Subcutaneous adipose tissue (tissue), 4 donors: ENCODE results near the gene ID2. TPM values are rescaled to one million over a fixed set of nuclear protein-coding genes. Genes with fewer than 3 reads are reported as not detected.

ENCODE experiments used
- CTCF ChIP-seq: fragments of 450-650 bp; IDR thresholded peaks from one replicate; pipeline ENCODE4 v1.5.1; 2016; ENCODE audit warnings: low read depth, mild to moderate bottlenecking, control low read depth, antibody characterized with exemption, moderate library complexity
- total RNA-seq, 4 donors: library from RNA; depleted of rRNA; stranded (reverse); fragments of >200 nt; gene quantifications; one replicate each; pipeline ENCODE4 v1.1.0, GENCODE V29; 2016

ID2 gene
- total RNA-seq, 4 donors from 2014 or later, result 132 to 209 (median 182) TPM

- TF ChIP-seq CTCF, result no peak
These were observed 10.9 kb downstream of the ID2 start for GRCh38 chr2:8692783-8693156.

GRCh38 chr2:8693157-8693821 lies 11.4 kb downstream of the ID2 start:
- no peak for TF ChIP-seq CTCF

- TF ChIP-seq CTCF, result no peak
These were observed 12.9 kb downstream of the ID2 start for GRCh38 chr2:8694737-8695136.

GRCh38 chr2:8697190-8697589 lies 15.3 kb downstream of the ID2 start:
- no peak for TF ChIP-seq CTCF

- TF ChIP-seq CTCF, result no peak
These were observed 18.0 kb downstream of the ID2 start for GRCh38 chr2:8699839-8700238.

GRCh38 chr2:8701681-8702379 lies 20.0 kb downstream of the ID2 start:
- no peak for TF ChIP-seq CTCF

- TF ChIP-seq CTCF, result no peak
These were observed 23.1 kb downstream of the ID2 start for GRCh38 chr2:8704906-8705305.
